ENCODE measurements around the gene RDH5. TPM values are rescaled to one million over a fixed set of nuclear protein-coding genes. Genes with fewer than 3 reads are reported as not detected.

The RDH5 gene
- polyA plus RNA-seq, 1 of the 3 experiments (the other 2 are of a cell fraction) = 5.2 TPM

DNA sequence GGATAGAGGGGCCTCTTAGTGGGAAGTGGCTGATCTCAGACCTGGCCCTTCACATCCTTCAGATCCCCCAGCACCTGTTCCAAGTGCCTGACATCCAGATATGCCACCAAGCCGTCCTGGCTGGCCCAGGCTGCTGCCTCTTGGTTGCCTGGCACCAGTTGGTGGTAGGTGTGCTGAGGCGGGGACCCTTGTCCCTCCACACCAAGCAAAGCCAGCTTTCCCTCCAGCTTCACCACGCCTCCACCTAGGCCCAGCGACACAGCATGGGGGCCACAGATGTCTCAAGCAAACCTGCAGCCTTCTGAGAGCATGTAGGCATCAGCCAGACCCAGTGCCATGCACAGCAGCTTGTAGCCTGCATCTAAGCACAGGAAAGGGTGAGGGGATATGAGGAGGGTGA, 12.1 kb downstream of the RDH5 start (continued):
- TF ChIP-seq, protein P1, sequence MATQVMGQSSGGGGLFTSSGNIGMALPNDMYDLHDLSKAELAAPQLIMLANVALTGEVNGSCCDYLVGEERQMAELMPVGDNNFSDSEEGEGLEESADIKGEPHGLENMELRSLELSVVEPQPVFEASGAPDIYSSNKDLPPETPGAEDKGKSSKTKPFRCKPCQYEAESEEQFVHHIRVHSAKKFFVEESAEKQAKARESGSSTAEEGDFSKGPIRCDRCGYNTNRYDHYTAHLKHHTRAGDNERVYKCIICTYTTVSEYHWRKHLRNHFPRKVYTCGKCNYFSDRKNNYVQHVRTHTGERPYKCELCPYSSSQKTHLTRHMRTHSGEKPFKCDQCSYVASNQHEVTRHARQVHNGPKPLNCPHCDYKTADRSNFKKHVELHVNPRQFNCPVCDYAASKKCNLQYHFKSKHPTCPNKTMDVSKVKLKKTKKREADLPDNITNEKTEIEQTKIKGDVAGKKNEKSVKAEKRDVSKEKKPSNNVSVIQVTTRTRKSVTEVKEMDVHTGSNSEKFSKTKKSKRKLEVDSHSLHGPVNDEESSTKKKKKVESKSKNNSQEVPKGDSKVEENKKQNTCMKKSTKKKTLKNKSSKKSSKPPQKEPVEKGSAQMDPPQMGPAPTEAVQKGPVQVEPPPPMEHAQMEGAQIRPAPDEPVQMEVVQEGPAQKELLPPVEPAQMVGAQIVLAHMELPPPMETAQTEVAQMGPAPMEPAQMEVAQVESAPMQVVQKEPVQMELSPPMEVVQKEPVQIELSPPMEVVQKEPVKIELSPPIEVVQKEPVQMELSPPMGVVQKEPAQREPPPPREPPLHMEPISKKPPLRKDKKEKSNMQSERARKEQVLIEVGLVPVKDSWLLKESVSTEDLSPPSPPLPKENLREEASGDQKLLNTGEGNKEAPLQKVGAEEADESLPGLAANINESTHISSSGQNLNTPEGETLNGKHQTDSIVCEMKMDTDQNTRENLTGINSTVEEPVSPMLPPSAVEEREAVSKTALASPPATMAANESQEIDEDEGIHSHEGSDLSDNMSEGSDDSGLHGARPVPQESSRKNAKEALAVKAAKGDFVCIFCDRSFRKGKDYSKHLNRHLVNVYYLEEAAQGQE (IDR thresholded peaks at IDR 0.05; ENCODE audit: low read depth, low read length) = no peak
- TF ChIP-seq SMC3 (IDR thresholded peaks at IDR 0.05; ENCODE audit: low read depth, low read length) (no peak), RXRA (IDR thresholded peaks at IDR 0.05; ENCODE audit: borderline replicate concordance, low read depth) (no peak)

DNA sequence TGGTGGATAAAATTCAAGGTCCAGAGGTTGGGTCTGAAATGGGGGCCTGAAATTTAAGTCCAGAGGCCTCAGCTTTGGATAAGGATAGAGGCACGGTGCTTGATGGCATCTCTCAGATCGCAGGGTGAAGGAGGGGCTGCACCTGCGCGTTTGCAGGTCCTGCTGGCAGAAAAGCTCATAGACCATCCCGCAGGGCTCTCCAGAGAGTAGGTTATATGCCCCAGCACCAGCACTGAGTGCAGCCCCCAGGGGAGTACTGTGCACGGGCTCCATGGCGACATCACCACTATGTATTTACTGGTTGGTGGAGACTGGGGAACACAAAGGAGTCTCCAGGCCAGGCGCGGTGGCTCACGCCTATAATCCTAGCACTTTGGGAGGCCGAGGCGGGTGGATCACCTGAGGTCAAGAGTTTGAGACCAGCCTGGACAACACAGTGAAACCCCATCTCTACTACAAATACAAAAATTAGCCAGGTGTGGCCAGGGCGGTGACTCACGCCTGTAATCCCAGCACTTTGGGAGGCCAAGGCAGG, 12.9 kb downstream of the RDH5 start:
- DNase-seq = no peak
- 96% methylated on average over 9 of the region's 14 CpGs for WGBS (ENCODE audit: low lambda C conversion rate)
- Histone ChIP-seq H3F3A (replicated peaks; ENCODE audit: insufficient read depth) (peaks cover 20% of the 10 kb centered on the region), H4K20me1 (ENCODE audit: insufficient read depth) (peaks cover under 1% of the 10 kb centered on the region), H3K27me3 (ENCODE audit: insufficient read depth) (no peaks in the 10 kb centered on the region), H3K27ac (ENCODE audit: low read depth in 2 of 2, low read length in 1 of 2) (no peak overlapping the region), H3K79me2 (ENCODE audit: insufficient read depth) (peaks cover 19% of the 10 kb centered on the region), H3K4me2 (no peak overlapping the region), H3K36me3 (replicated peaks in 1 of 2; ENCODE audit: control insufficient read depth in 1 of 2, insufficient read depth in 2 of 2, low read length in 1 of 2) (no peaks in the 10 kb centered on the region), H3K4me3 (ENCODE audit: low read depth in 2 of 2, low read length in 1 of 2) (no peak overlapping the region), H3K9me3 (no peaks in the 10 kb centered on the region), H3K9ac (no peak overlapping the region), H2AFZ (ENCODE audit: low read depth) (no peak overlapping the region), H3K9me2 (no peaks in the 10 kb centered on the region), H3K4me1 (ENCODE audit: control insufficient read depth in 1 of 2, insufficient read depth in 2 of 2, low read depth in 1 of 2, low read length in 1 of 2) (peaks cover 8 to 24% of the 10 kb centered on the region in 2 experiments; a peak in 3 of 4 replicates)
- ChIA-PET POLR2A (interaction anchor here (0.6 kb wide), 1 partner anchor 12 kb away, joined by 3 read pairs; no protein-coding TSS in a partner anchor), CTCF (interaction anchor here (1.8 kb wide), 1 partner anchor 63 kb away, joined by 5 read pairs; no protein-coding TSS in a partner anchor)
- TF ChIP-seq MEF2A (IDR thresholded peaks at IDR 0.05; ENCODE audit: borderline replicate concordance, low read depth) (no peak), SMC3 (IDR thresholded peaks at IDR 0.05; ENCODE audit: low read depth, low read length) (no peak), TEAD4 (IDR thresholded peaks at IDR 0.05; ENCODE audit: borderline replicate concordance, insufficient read depth) (no peak), ELF1 (IDR thresholded peaks at IDR 0.05) (no peak), RCOR1 (IDR thresholded peaks at IDR 0.05; ENCODE audit: low read length) (no peak), POLR2AphosphoS5 (IDR thresholded peaks at IDR 0.05; ENCODE audit: low read depth, low read length) (no peak), GATA2 (CRISPR knock-in tag; IDR thresholded peaks at IDR 0.05) (no peak), EZH2phosphoT487 (IDR thresholded peaks at IDR 0.05; ENCODE audit: borderline replicate concordance, low read depth) (no peak), SIN3A (IDR thresholded peaks at IDR 0.05; ENCODE audit: borderline replicate concordance, low read depth, low read length) (no peak)
- TF ChIP-seq, protein P2, sequence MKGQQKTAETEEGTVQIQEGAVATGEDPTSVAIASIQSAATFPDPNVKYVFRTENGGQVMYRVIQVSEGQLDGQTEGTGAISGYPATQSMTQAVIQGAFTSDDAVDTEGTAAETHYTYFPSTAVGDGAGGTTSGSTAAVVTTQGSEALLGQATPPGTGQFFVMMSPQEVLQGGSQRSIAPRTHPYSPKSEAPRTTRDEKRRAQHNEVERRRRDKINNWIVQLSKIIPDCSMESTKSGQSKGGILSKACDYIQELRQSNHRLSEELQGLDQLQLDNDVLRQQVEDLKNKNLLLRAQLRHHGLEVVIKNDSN (IDR thresholded peaks at IDR 0.05; ENCODE audit: borderline replicate concordance, low read depth) = no peak
- TF ChIP-seq, protein P3, sequence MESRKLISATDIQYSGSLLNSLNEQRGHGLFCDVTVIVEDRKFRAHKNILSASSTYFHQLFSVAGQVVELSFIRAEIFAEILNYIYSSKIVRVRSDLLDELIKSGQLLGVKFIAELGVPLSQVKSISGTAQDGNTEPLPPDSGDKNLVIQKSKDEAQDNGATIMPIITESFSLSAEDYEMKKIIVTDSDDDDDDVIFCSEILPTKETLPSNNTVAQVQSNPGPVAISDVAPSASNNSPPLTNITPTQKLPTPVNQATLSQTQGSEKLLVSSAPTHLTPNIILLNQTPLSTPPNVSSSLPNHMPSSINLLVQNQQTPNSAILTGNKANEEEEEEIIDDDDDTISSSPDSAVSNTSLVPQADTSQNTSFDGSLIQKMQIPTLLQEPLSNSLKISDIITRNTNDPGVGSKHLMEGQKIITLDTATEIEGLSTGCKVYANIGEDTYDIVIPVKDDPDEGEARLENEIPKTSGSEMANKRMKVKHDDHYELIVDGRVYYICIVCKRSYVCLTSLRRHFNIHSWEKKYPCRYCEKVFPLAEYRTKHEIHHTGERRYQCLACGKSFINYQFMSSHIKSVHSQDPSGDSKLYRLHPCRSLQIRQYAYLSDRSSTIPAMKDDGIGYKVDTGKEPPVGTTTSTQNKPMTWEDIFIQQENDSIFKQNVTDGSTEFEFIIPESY (IDR thresholded peaks at IDR 0.05; ENCODE audit: borderline replicate concordance, low read depth) = no peak
- TF ChIP-seq, protein P4, sequence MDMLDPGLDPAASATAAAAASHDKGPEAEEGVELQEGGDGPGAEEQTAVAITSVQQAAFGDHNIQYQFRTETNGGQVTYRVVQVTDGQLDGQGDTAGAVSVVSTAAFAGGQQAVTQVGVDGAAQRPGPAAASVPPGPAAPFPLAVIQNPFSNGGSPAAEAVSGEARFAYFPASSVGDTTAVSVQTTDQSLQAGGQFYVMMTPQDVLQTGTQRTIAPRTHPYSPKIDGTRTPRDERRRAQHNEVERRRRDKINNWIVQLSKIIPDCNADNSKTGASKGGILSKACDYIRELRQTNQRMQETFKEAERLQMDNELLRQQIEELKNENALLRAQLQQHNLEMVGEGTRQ (IDR thresholded peaks at IDR 0.05; ENCODE audit: borderline replicate concordance, low read depth, low read length) = no peak
- TF ChIP-seq, protein P5, sequence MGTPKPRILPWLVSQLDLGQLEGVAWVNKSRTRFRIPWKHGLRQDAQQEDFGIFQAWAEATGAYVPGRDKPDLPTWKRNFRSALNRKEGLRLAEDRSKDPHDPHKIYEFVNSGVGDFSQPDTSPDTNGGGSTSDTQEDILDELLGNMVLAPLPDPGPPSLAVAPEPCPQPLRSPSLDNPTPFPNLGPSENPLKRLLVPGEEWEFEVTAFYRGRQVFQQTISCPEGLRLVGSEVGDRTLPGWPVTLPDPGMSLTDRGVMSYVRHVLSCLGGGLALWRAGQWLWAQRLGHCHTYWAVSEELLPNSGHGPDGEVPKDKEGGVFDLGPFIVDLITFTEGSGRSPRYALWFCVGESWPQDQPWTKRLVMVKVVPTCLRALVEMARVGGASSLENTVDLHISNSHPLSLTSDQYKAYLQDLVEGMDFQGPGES (IDR thresholded peaks at IDR 0.05; ENCODE audit: low read depth, low read length) = no peak
- TF ChIP-seq, protein P6, sequence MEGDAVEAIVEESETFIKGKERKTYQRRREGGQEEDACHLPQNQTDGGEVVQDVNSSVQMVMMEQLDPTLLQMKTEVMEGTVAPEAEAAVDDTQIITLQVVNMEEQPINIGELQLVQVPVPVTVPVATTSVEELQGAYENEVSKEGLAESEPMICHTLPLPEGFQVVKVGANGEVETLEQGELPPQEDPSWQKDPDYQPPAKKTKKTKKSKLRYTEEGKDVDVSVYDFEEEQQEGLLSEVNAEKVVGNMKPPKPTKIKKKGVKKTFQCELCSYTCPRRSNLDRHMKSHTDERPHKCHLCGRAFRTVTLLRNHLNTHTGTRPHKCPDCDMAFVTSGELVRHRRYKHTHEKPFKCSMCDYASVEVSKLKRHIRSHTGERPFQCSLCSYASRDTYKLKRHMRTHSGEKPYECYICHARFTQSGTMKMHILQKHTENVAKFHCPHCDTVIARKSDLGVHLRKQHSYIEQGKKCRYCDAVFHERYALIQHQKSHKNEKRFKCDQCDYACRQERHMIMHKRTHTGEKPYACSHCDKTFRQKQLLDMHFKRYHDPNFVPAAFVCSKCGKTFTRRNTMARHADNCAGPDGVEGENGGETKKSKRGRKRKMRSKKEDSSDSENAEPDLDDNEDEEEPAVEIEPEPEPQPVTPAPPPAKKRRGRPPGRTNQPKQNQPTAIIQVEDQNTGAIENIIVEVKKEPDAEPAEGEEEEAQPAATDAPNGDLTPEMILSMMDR (IDR thresholded peaks at IDR 0.05) = no peak
- TF ChIP-seq, protein P7, sequence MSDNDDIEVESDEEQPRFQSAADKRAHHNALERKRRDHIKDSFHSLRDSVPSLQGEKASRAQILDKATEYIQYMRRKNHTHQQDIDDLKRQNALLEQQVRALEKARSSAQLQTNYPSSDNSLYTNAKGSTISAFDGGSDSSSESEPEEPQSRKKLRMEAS (IDR thresholded peaks at IDR 0.05; ENCODE audit: low read depth) = no peak
